ENCODE results near the gene LMF1.

DNA sequence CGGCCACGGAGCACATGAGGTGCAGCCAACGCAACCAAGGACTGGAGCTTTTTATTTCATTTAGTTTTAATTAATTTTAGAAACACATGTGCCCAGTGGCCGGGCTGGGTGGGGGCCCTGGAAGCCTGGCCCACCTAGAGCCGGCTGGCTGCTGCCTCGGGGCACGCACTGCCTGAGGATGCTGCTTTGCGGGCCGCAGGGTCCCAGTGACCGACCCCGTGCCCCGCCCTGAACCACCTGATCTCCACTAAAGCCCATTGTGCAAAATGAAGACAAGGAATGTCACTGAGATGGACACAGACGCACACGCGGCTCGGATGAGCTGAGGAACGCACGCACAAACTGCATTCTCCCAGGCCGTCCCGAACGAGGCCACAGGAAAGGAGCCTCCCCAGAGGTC, 39.6 kb downstream of the LMF1 start:
- TF ChIP-seq POLR2AphosphoS5 (IDR thresholded peaks at IDR 0.05; ENCODE audit: insufficient read depth in 1 of 2, low read depth in 1 of 2) (no peak), POLR2A (IDR thresholded peaks at IDR 0.05) (no peak)

Measured in vagina (tissue), 2 donors.